T-helper 2 cell (primary cell): Measurements from ENCODE around the gene EXD3.
"Not testable (repeated sequence)": the region's sequence is repeated elsewhere in the genome, so short reads cannot be mapped to it uniquely, and the experiment has no call there.

ENCODE experiments used
- DNase-seq, 5 experiments: peaks; one replicate each; pipeline versions ENCODE4 v3.0.0 to v3.0.0-alpha.2; 2012 to 2022

EXD3 gene

DNA sequence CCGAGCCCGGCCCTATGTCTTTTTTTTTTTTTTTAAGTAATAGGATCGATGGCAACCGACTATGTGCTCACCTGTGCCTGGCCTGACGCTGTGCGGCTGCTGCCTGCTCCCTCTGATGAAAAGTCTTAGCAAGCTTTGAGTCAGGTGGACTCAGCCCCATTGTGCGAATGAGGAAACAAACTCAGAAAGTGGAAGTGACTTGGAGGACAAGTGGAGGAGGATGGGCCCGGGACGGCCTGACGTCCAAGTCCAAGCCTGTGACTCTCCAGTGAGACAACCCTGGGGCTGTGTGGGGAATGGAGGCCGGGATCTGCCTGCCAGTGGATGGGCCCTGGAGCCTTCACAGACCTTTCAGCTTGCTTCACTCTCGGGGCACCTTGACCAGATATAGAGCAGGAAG, 57.9 kb downstream of the EXD3 start:
- no peak for DNase-seq

DNA sequence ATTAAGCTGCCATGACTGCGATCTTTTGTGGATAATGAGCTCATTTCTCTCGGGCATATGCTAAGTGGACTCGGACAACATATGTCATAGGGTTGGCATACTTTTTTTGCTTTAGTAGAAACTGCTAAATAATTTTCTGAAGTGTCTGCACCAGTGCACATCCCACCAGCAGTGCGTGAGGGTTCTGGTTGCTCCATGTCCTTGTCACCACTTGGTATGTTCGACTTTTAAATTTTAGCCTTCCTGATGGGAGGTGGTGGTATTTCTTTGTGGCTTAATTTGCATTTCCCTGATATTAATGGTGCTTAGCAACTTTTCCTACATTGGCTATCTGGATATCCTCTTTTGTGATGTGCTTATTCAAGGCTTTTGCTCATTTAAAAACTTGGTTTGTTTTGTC, 63.1 kb downstream of the EXD3 start:
- no peak for DNase-seq

DNA sequence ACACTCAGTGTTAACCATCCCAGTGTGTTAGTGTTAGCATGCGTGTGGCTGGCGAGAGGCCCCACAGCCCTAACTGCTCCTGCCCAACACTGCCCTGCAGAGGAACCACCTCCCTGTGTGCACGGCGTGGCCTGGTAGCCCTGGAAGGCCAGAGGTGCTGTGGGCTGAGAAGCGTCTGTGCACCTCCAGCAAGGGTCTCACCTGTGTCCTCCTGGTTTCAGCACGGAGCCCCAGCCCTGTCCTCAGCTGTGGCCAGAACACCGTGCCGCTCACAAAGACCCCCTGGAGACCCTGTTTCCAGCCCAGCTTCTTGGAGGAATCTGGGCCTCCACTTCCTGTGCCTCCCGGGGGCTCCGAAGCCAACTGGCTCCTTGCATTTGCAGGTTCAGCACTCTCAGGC, 64.8 kb downstream of the EXD3 start:
- DNase-seq: no peak

DNA sequence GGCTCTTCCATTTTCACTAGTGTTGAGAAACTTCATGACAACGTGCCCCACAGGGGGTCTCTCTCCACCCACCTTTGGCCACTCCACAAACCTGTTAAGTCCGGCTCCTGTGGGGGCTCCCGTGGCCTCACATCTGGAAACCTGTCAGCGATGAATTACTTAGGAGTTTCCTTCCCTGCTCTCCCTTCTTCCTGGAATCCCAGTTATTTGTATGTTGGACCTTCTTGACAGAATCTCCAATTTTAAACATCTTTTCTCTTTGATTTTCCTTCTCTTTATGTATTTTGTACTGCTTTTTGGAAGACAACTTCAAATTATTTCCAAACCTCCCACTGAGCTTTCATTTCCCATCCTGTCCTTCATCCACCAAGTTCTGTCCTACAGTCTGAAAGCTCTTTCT, 65.8 kb downstream of the EXD3 start:
- no peak for DNase-seq

DNA sequence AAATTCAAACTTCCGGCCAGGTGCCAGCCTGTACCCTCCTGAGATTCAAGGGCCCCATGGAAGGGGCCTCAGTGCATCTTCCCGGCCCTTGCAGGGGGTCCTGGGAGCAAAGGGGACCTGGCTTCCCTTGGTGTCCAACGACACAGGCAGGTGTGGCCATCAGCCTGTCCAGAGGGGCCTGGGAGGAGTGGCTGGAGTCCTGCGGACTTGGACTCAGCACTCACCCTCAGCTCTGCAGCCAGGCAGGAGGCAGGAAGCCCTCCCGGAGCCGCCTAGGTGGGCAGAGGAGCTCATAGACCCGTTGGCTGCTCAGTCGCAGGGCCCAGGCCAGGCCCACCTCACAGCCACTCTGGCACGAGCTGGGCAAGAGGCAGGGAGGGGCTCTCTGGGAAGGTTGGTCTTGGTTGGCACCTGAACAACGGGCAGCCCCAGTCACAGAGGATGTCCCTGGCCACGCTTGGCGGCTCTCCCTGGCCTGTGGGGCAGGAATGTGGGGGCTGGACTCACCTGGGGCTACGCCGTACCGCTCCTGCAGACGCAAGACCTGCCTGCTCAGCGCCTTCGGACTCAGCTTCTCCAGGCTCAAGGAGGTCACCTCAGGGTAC, 67.1 kb downstream of the EXD3 start:
- no peak for DNase-seq

DNA sequence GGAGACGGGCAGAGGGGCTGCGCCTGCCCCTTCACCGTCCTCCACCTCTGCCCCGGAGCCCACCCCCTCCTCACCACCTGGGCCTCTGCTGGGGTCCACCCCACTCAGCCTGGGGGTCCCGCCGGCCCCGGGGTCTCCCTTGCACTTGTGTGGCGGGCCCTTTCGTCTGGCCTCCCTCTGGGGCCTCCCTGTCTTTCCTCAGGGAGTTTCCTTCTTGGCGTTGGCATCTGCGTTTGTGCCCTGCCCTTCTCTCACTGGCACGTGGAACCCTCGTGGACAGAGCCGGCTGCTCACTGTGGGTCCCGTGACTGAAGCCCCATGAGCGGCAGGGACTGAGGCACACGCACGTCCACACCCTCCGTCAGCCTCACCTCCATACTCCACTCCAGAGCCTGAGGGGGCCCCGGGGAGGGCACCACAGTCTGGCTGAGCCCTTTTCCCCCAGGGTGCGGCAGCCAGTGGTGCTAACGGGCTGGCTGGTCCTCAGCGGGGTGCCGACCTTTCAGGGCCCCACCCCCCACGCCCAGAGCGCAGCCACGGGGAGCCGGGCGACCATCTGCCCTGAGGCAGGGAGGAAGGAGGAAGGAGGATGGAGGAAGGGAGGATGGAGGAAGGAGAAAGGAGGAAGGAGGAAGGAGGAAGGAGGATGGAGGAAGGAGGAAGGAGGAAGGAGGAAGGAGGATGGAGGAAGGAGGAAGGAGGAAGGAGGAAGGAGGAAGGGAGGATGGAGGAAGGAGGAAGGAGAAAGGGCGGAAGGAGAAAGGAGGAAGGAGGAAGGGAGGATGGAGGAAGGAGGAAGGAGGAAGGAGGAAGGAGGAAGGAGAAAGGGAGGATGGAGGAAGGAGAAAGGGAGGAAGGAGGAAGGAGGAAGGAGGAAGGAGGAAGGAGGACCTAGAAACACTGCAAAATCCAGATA, 67.9 kb downstream of the EXD3 start:
- peak in 1 of 5 experiments; percentile 16 for DNase-seq

DNA sequence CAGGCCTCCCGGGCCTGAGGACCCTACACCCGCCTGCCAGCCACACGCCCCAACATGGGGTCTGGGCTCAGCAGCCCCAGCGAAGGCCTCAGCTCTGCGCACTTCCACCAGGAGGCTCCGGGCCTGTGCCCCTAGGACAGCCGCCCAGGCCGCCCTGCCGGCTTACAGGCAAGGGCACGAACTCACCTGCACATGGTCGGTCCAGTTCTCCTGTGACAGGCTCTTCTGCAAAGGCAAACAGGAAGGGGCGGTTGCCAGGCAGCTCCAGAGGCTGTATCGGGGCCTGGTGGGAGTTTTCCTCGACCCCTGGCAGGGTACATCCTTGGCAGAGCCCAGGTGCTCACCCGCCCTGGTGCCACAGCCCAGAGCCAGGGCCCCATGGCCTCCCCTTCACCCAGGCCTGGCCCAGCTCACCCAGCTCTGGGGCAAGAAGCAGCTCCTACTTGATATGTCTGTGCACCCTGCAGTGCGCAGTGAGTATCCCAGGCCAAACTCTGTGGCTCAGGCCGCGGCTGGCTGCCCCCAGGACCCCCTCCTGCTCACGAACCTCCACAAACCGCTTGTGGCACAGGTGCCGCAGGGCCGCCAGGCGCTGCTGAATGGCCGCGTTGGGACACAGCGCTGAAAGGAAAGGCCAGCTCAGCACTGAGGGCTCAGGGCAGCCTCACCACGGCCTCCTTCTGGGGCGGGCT, 68.7 kb downstream of the EXD3 start:
- no peak for DNase-seq

DNA sequence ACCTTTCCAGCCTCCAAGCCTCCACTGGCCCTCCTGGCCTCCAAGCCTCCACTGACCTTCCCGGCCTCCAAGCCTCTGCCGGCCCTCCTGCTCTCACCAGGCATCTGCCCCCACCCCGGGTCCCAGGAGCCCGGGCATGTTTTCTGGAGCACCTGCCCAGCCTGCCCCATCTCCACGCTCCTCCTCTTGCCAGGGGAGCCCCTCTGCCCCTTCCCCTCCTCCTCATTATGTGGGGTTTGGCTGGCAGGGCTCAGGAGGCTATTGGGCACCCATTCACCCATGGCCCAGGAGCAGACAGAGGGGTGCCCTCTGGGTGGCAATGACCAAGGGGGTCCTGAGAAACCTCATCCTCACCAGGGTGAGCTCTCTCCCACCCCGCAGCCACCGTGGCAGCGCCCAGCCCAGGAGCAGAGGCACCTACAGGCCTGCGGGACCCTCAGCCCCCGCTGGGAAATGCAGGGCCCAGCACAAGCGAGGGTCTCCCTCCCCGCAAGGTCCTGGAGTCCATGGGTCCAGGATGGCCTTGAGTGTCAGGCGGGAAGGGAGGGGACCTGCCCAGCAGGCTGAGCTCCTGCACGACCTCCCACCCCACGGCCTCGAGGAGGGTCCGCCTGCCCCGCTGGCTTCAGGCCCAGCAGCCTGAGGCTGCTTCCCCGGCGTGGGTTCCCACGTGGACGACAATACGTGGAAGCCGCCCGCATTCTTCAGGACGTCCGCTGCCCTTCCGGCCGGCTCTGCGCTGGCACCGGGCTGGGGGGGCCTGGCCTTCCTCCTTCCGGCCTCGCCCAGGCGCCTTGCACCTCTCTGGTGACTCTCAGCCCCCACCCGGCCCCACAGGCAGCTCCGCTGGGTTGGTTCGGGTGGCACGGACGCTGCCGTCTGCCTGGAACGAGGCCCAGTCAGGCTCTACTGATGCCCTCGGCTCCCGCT, 69.5 kb downstream of the EXD3 start:
- DNase-seq: no peak

DNA sequence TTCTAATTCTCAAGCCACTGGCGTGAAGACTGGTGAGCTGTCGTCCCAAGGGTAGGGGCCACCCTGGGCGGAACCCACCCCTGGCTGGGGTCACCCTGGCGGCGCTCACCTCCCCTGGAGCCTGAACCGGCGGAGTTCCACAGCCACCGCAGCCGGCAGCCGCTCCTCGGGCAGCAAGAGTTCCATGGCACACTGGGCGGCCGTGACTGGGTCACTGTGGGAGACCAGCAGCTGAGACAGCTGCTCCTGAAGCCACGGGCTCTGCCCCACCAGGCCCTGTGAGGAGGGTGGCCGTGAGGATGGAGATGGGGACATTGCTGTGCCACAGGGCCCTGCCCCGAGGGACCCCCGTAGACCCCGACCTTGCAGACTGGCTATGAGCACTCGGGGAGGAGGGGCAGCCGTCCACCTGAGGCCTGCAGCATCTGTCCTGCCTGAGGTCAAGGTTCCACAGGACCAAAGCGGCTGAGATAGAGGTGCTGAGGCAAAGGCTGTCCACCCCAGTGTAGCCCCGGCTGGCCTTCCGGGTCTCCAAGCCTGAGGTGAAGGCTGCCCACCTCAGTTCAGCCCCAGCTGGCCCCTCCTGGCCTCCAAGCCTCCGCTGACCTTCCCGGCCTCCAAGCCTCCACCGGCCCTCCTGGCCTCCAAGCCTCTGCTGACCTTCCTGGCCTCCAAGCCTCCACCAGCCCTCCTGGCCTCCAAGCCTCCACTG, 70.3 kb downstream of the EXD3 start:
- no peak for DNase-seq

DNA sequence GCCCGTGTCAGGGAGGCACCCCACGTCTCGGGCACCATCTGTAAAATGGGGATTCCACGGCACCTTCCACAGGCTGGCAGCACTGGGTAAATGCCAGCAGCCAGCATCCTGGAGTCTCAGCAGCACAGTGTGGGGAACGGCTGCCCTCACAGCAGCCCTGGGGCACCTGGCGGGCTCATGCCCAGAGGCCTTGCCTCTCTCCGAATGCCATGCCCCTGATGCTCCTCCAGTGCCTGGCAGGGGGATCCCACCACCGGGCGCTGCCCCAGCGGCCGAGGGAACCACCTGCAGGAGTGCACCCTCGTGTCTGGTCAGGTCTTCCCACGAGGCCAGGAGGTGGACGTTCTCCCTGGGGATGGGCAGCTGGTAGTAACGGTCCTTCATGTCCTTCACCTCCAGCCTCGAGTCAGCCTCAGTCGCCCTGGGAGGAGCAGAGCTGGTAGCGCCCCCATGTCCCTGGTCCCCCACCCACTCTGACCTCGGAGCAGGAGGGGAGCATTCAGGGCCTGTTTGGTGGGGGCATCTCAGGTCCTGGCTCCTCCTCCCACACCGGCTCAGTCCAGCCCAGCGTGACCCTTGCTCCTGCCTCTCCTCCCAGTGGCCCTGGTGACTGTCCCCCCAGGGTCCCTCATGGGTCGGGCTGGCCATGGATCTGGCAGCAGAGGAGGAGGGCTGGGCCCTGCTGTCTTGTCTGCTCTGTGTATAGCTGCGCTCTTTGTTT, 71.0 kb downstream of the EXD3 start:
- DNase-seq: no peak

DNA sequence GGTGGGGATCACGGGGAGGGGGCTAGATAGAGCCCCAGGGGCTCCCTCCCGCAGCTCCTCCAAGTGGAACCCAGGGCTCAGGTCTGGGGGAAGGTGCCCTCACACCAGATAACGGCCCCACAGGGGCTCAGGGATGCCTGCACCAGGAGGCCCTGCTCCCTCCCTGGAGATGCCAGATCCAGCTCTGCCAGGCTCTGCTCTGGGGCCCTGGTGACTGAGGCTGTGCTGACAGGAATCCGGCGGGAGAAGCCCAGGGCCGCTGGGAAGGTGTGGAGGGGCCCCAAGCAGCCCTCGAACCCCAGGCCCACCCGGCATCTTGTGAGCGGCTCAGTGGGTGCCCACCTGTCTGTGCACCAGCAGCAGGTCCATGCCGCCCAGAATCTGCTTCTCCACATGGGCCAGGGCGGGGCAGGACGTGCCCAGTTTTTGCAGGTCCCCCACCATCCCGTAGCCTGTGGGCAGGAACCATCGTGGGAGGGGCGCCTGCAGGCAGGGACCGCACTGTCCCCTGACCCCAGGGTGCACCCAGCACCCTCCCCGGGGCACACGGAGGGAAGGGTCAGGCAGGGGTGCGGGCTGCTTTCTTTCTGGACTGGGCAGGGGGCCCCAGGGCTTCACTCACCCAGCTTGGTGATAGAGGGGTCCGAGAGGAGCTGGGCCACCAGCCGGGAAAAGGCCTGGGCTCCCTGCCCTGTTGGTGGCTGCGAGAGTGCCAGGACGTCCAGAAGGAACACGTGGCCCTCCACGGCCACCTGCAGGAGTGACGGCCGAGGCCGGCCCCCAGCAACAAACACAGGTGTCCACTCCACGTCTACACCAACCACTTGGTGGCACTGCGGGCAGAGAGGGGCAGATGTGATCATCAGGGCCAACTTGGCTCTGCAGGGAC, 72.0 kb downstream of the EXD3 start:
- DNase-seq: no peak

DNA sequence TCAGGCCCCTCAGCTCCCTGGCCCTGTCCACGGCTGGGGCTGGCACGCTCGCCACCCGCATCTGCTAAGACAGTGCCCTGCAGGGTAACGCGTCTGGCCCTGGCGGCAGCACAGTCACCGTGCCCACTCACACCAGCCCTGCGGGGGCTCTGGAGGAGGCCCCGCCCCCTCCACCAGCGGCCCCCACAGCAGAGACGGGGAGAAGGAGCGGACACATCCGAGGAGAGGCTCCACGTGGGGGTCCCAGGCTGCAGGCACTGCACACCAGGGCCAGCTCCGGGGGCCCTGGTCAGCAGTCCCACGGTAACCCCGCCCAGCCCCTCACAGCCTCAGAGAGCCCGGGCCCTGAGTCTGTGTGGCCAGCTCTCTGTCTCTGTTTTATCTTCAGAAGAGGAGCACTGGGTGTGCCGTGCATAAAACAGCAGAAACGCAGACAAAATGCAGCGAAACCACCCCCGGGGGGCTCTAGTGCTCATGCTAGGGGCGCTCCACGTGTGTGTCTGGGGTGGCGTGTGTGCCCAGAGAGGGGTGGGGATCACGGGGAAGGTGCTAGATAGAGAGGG, 73.4 kb downstream of the EXD3 start:
- no peak for DNase-seq

DNA sequence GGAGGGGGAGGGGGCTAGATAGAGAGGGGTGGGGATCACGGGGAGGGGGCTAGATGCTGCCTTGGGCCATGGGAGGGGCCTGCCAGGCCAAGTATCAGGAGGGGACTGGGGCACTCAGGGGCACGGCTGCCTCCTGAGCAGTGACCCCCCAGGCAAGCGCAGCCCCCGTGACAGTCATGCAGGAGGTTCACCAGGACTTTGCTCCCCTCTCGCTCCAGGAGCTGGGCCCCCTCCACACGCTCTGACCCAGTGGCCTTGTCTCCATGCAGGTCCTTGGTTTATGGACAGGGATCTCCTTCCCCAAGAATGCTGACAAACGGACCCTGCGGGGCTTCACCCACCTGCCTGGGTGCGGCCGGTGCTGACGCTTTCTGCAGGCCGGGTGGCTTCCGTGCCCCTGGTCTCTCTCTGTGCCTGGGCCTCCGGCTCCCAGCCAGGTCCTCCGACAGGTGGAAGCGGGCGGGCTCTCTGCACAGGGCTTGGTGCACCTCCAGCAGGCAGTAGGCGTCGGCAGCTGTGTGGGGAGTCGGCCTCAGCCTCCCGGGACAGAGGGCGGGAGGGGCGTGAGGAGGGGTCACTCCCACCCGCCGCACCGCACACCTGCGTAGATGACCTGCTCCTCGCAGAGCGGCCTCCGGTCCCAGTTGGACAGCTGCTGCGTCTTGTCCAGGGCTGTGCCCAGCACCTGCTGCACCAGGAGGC, 74.0 kb downstream of the EXD3 start:
- no peak for DNase-seq

DNA sequence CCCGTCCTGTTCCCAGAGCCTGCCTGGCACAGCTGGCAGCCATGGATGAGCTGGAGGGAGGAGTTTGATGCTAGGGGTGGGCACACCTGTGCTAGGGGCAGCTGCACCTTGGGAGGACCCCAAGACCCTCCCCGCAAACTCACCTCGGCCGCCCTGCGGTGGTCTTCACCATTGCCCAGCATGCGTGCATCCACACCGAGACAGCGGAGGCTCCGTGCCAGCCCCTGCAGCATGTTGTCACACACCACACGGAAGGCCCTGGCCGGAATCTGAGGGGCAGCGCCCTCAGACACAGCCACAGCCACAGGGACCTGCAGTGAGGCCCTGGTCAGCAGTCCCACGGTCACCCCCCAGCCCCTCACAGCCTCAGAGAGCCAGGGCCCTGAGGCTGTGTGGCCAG, 75.0 kb downstream of the EXD3 start:
- DNase-seq: no peak

DNA sequence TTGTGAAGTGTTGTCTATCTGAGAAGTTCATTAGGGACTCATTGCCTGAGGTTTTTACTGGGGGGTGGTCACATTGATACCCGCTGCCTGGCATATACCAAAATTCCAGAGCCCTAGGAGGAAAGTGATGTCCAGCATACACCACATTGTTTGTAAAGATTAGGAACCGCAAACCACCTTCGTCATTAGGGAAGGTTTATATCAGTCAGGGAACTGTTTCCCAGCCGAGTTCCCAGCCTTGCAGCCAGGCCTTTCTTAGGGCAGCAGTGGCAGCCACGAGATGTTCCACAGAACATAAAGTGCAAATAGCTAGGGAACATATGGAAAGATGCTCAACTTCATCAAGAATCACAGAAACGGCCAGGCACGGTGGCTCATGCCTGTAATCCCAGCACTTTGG, 80.5 kb downstream of the EXD3 start:
- no peak for DNase-seq

DNA sequence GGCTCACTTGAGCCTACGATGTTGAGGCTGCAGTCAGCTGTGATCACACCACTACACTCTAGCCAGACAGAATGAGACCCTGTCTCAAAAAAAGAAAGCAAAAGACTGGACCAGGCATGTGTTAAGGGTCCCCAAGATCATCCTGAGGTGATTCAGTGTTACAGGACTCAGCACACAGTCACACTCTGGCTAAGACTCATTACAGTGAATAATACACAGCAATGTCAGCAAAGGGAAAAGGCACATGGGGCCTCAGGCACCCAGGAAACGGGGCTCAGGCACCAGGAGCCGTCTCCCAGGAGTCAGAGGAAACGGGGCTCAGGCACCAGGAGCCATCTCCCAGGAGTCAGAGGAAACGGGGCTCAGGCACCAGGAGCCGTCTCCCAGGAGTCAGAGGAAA, 81.7 kb downstream of the EXD3 start:
- DNase-seq: no peak

DNA sequence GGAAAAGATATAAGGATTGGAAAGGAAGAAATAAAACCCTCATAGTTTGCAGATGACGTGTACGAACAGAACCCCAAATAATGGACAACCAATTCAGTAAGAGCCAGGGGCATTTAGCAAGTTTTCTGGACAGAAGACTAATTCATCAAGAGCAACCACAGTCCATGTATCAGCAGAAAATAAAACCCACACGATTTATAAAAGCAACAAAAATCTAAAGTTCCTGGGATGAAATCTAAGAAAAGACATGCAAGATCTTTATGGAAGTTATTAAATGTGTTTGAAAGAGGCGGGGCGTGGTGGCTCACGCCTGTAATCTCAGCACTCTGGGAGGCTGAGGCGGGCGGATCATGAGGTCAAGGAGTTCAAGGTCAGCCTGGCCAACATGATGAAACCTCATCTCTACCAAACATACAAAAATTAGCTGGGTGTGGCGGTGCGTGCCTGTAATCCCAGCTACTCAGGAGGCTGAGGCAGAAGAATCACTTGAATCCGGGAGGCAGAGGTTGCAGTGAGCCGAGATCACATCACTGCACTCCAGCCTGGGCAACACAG, 83.0 kb downstream of the EXD3 start:
- not testable (repeated sequence) for DNase-seq

DNA sequence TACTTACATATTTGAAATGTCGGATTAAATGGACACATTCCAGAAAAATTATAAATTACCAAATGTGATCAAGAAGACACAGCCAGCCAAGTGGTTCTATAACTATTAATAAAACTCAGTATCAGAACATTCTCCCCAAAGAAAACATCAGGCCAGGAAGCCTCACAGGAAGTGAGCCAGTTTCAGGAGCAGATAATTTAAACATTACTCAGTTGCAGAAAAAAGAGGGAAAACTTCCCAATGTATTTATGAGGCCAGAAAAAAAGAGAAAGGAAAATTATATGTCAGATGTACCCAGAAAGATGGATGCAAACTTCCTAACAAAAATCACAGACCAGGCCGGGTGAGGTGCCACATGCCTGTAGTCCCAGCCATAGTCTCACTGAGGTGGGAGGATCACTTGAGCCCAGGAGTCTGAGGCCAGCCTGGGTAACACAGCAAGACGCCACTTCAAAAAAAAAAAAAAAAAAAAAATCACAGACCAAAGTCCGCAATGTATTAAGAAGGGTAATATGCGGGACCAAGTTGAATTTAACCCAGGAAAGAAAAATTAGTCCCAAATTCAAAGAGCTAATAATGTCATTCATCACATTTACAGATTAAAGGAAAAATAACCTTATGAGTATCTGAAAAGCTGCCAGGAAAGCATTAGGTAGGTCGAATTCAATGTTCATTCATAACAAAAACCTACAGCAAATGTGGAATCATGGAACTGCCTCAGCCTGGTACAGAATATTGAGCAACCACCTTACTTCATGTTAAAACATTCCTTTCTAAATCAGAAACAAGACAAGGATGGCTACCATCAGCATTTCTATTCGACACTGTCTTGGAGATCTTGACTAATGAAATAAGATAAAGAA, 83.7 kb downstream of the EXD3 start:
- DNase-seq: no peak
